IgD-negative memory B cell (primary cell): Measurements from ENCODE around the gene HIPK3. TPM values are rescaled to one million over a fixed set of nuclear protein-coding genes. Genes with fewer than 3 reads are reported as not detected.

Experiments
- H3K27ac Mint-ChIP-seq, 3 donors: one replicate each; pipeline ENCODE4 v1.8.0; 2020 to 2022; ENCODE audit warnings: mild to moderate bottlenecking in 3 of 3, mixed read lengths in 3 of 3, moderate library complexity in 1 of 3
- H3K27me3 Mint-ChIP-seq: one replicate; pipeline ENCODE4 v1.8.0; 2021; ENCODE audit warnings: mixed read lengths
- H3K36me3 Mint-ChIP-seq: one replicate; pipeline ENCODE4 v1.8.0; 2020; ENCODE audit warnings: mild to moderate bottlenecking, mixed read lengths
- H3K4me1 Mint-ChIP-seq, 3 donors: one replicate each; pipeline ENCODE4 v1.8.0; 2020 to 2022; ENCODE audit warnings: mixed read lengths in 3 of 3, mild to moderate bottlenecking in 1 of 3
- H3K4me3 Mint-ChIP-seq, 4 donors: one replicate each; pipeline ENCODE4 v1.8.0; 2020 to 2022; ENCODE audit warnings: mild to moderate bottlenecking in 4 of 4, mixed read lengths in 4 of 4, moderate library complexity in 3 of 4
- H3K9me3 Mint-ChIP-seq, 3 donors: one replicate each; pipeline ENCODE4 v1.8.0; 2020 to 2021; ENCODE audit warnings: mixed read lengths in 3 of 3, mild to moderate bottlenecking in 1 of 3
- polyA plus RNA-seq: library from polyadenylated mRNA; unstranded; fragments of 300-500 nt; fragmentation: Illumina TruSeq; gene quantifications from one replicate; pipeline ENCODE4 v1.2.3, GENCODE V29; 2021

Gene HIPK3
- polyA plus RNA-seq, 1 donor from 2014 or later, result 26.9 TPM

DNA sequence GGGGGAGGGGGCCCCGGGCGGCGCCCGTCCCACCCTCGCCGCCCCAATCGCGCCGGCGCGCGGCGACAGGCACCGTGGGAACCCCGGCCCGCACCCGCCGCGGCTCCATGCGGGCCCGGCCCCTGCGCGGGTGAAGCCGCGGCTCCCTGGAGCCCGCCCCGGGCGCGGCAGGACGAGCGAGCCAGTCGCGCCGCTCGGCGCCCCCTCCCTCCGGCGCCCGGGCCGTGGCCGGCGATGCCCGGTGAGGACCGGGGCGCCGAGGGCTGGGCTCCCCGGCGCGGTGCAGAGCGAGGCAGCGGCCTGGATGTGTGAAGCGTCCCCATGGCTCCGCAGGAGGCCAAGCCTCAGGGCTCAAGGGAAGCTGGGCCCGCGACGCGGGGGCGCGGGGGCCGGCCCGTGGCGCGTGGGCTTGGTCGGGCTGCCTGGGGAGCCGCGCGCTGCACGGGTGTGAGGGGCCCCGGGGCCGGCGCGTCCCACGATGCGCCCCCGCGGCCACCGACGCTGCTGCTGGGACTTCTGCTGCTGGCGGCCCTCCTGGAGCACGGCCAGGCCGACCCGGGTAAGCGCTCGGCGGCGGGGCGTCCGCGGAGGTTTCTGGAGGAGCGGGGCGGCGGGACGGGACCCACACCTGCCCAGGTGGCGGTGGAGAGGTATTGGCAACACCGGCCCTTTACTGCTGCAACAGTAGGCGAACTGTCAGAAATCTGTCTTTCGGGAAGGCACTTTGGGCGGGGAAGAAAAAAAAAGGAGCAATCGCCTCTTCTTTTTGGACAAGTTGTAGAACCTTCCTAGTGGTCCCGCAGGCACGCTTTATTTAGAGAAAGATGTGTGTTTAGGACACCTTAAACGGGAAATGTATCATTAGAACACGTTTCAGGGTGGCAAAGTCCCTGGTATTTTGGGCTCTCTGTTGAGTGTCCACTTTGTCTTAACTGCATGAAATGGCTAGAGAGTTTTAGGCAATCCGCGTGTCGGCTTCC is 119.4 kb downstream of the HIPK3 start:
- Mint-ChIP-seq H3K4me3 (peak overlapping the region; percentile 30 to 72 (median 54)), H3K27me3 (peaks cover 34% of the 10 kb centered on the region), H3K9me3 (no peaks in the 10 kb centered on the region), H3K27ac (no peak overlapping the region), H3K4me1 (peaks cover 0 to 9% (median 6%) of the 10 kb centered on the region in 3 donors), H3K36me3 (peaks cover 4% of the 10 kb centered on the region)

DNA sequence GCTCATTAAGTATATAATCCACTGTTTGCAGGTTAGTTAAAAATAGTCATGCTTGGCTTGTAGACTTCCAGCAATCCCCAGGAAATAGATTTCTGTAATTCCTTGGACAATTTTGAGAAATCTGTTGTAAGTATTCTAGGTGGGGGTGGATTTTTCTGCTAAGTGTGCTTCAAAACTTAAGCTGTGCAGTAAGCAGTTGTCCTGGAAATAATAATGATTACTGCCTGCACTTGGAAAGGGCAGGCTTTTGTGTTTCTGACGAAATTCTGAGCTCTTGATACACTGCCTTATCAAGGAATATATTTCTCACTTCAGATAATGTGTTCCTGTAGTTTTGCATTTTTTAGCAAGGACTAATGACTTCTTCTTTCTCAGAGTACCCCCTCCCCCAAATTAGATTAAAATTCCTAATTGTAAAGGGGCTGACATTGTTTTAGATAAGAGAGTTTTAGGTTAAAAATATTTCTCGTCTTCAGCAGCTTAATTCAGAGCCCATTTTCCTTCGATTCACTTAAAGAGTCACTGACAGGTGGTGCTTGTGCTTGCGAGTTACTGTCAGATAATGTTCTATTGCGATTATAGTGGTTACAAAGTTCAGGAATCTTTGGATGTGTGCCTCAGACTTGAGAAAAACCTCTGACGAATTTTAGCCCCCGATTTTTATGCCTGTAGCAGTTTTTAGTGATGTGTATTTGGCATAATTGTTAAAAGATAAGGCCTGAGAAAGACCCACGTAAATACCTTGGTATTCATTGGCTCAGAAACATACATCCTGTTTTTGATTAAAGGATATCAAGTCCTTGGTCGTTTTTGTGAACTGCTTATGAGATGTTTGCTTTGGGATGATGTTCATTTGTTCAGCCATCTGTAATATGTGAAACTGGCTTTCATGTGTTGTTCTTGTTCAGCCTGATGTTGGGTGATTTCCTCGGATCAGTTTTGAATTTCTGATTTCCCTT is 120.5 kb downstream of the HIPK3 start:
- H3K27me3 Mint-ChIP-seq, result peaks cover 34% of the 10 kb centered on the region
- H3K27ac Mint-ChIP-seq, result no peak overlapping the region
- H3K9me3 Mint-ChIP-seq, result no peaks in the 10 kb centered on the region
- H3K4me1 Mint-ChIP-seq, result peaks cover 0 to 9% (median 6%) of the 10 kb centered on the region in 3 donors
- H3K4me3 Mint-ChIP-seq, result peak overlapping the region in 3 of 4 donors; percentile 30 to 56 (median 52)
- peaks cover 4% of the 10 kb centered on the region for H3K36me3 Mint-ChIP-seq

DNA sequence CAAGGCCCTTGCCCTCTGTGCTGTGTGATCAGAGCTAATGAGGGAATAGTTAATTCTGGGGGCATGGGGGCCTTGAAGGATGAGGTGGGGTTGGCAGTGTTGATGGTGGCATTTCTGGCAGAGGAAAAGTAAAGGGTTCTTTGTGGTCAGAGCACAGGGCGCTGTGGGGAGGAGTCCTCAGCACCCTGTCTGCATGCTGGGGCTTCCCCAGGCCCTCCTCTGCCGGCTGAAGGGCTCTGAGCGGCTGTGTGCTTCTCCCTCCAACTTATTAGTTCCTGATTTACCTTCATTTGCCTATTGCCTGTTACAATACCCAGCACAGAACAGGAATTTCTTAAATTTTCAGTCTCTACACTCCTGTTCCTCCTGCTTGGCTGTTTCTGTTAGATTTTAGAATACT is 122.8 kb downstream of the HIPK3 start:
- Mint-ChIP-seq H3K9me3 (no peaks in the 10 kb centered on the region), H3K27ac (no peak overlapping the region), H3K4me3 (peak overlapping the region in 1 of 4 donors; percentile 33), H3K27me3 (peaks cover 25% of the 10 kb centered on the region), H3K36me3 (peaks cover 2% of the 10 kb centered on the region), H3K4me1 (peaks cover 0 to 12% (median 9%) of the 10 kb centered on the region in 3 donors)

- Mint-ChIP-seq H3K27me3 (peaks cover 12% of the 10 kb centered on the region), H3K36me3 (no peaks in the 10 kb centered on the region), H3K4me3 (peak overlapping the region in 1 of 4 donors; percentile 15), H3K4me1 (peaks cover 8 to 16% (median 16%) of the 10 kb centered on the region in 3 donors), H3K27ac (no peak overlapping the region), H3K9me3 (peaks cover 0 to 4% (median 2%) of the 10 kb centered on the region in 3 donors)
Observed at GRCh38 chr11:33383075-33383919, 126.1 kb downstream of the HIPK3 start.

DNA sequence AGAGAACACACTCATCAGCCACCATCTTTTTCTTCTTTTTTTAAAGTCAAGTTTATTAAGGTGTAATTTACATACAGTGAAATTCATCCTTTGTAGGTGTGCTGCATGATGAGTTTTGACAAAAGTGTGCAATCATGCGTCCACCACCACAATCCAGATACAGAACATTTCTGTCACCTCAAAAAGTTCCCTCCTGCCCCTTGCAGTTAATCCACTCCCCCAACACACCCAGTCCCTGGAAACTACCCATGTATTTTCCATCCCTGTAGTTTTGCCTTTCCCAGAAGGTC is 126.7 kb downstream of the HIPK3 start:
- peaks cover 6% of the 10 kb centered on the region for H3K27me3 Mint-ChIP-seq
- H3K9me3 Mint-ChIP-seq, result peaks cover 0 to 4% (median 2%) of the 10 kb centered on the region in 3 donors
- H3K4me3 Mint-ChIP-seq, result peak overlapping the region in 1 of 4 donors; percentile 15
- no peak overlapping the region for H3K27ac Mint-ChIP-seq
- H3K4me1 Mint-ChIP-seq, result peaks cover 13 to 20% (median 20%) of the 10 kb centered on the region in 3 donors
- no peaks in the 10 kb centered on the region for H3K36me3 Mint-ChIP-seq

DNA sequence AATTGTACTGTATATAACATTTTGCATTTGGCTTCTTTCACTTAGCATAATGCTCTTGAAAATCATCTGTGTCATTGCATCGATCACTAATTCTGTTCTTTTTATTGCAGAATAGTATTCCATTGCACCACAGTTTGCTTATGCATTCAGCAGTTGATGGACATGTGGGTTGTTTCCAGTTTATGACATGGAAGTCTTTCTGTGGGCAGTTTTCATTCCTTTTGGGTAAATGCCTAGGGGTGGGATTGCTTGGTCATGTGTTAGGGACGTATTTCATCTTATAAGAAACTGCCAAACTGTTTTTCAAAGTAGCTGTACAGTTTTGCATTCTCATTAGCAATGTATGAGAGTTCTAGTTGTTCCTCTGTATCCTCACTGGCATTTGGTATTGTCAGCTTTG is 127.0 kb downstream of the HIPK3 start:
- H3K27me3 Mint-ChIP-seq, result peaks cover 6% of the 10 kb centered on the region
- no peak overlapping the region for H3K27ac Mint-ChIP-seq
- peaks cover 16 to 24% (median 23%) of the 10 kb centered on the region in 3 donors for H3K4me1 Mint-ChIP-seq
- peaks cover 0 to 4% (median 2%) of the 10 kb centered on the region in 3 donors for H3K9me3 Mint-ChIP-seq
- no peaks in the 10 kb centered on the region for H3K36me3 Mint-ChIP-seq
- no peak overlapping the region for H3K4me3 Mint-ChIP-seq

DNA sequence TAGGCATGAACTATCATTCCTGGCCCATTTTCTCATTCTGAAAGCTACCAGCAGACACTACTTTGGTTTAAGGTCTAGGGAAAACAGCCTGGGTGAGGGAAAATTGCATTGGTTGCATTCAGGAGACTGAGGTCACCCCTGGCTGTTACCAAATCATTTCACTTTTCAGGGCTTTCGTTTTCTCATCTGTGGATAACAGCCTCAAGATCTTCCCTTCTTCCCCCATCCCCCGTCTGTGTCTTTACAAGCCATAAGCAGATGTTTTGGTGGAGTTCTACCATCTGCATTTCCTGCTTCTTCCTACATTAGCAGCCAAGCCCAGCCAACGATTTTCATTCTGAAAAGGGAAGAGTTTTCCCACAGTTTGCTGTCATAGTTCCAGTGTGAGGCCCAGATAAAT is 130.4 kb downstream of the HIPK3 start:
- H3K4me3 Mint-ChIP-seq, result peak overlapping the region in 2 of 4 donors; percentile 23 to 56
- H3K36me3 Mint-ChIP-seq, result no peaks in the 10 kb centered on the region
- H3K4me1 Mint-ChIP-seq, result peaks cover 21 to 23% (median 21%) of the 10 kb centered on the region in 3 donors
- H3K27me3 Mint-ChIP-seq, result no peaks in the 10 kb centered on the region
- peaks cover 0 to 4% (median 2%) of the 10 kb centered on the region in 3 donors for H3K9me3 Mint-ChIP-seq
- no peak overlapping the region for H3K27ac Mint-ChIP-seq

DNA sequence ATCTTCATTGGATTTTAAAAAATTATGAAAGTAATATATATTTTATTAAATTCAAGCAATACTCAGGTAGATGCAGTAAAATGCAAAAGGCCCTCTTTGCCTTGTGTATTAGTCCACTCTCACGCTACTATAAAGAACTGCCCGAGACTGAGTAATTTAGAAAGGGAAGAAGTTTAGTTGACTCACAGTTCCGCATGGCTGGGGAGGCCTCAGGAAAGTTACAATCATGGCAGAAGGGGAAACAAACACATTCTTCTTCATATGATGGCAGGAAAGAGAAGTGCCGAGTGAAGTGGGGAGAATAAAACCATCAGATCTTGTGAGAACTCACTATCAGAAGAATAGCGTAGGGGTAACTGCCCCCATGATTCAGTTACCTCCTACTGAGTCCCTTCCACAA is 130.8 kb downstream of the HIPK3 start:
- H3K27me3 Mint-ChIP-seq, result no peaks in the 10 kb centered on the region
- peaks cover 21 to 23% (median 21%) of the 10 kb centered on the region in 3 donors for H3K4me1 Mint-ChIP-seq
- H3K27ac Mint-ChIP-seq, result no peak overlapping the region
- H3K36me3 Mint-ChIP-seq, result no peaks in the 10 kb centered on the region
- peaks cover 0 to 4% (median 2%) of the 10 kb centered on the region in 3 donors for H3K9me3 Mint-ChIP-seq
- H3K4me3 Mint-ChIP-seq, result peak overlapping the region in 1 of 4 donors; percentile 75

- H3K27ac Mint-ChIP-seq, result no peak overlapping the region
- peak overlapping the region in 3 of 4 donors; percentile 16 to 82 (median 79) for H3K4me3 Mint-ChIP-seq
- peaks cover 20 to 23% (median 21%) of the 10 kb centered on the region in 3 donors for H3K4me1 Mint-ChIP-seq
- no peaks in the 10 kb centered on the region for H3K27me3 Mint-ChIP-seq
- peaks cover 0 to 4% (median 2%) of the 10 kb centered on the region in 3 donors for H3K9me3 Mint-ChIP-seq
- no peaks in the 10 kb centered on the region for H3K36me3 Mint-ChIP-seq
Observed at GRCh38 chr11:33388793-33389525, 131.8 kb downstream of the HIPK3 start.

DNA sequence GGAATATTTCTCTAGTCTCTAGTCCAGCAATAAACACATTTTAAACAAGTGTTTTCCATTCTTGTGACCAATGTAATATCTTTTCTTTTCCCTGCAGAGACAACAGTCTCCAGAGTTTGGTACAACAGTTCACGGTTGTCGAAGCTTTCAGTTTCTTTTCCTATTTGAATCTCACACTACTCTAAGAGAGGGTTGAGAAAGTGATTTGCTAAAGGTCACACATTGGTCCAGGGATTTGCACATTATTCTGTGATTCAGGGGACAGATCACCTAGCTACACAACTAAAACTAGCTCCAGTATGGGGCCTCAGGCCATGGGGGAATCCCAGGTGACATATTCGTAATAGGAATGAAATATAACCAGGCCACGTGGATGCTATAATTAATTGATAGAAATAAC is 132.5 kb downstream of the HIPK3 start:
- H3K4me3 Mint-ChIP-seq, result peak overlapping the region in 3 of 4 donors; percentile 26 to 82 (median 79)
- H3K27ac Mint-ChIP-seq, result peak overlapping the region in 1 of 3 donors; percentile 6
- H3K36me3 Mint-ChIP-seq, result no peaks in the 10 kb centered on the region
- H3K27me3 Mint-ChIP-seq, result no peaks in the 10 kb centered on the region
- peaks cover 16 to 23% (median 21%) of the 10 kb centered on the region in 3 donors for H3K4me1 Mint-ChIP-seq
- H3K9me3 Mint-ChIP-seq, result peaks cover 0 to 4% (median 2%) of the 10 kb centered on the region in 3 donors

DNA sequence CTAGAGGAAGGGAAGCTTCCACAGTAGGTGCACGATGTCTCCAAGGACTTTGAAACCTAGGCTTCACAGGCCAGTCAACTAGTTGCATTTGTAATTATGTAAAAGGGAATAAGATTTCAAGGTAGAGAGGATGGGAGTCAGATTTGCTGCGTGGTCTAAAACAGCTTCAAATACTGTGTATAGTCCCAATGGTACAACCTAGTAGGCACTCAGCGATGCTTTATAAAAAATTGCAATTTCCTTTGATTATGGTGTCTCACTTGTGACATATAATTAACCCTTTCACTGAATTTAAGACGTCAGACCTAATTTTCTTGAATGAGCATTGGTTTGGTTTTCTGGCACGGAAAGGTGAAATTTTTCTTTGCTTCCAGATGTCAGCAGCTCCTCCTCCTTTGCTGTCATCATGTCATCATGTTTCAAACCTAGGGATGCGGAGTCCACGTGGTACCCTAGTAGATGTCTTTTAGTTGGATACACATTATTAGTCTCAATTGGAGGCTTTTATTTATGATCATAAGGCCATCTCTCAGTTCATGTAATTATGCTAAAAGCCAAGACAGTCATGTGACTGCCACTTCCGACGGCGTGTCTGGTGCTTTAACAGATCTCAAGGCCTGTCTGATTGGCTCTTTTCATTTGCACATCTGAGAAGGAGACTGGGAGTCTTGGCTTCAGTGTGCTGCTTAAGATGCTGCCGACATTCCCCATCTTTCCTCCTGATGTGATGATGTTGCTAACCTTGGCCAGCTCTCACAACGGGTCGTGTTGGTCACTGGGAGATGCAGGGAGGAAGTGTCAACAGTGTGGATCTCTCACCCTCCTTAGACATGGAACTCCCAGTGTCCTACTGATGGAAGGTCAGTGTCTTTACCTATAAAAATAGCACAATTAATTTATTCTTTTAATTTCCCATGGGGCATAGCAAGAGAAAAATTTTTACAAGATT is 134.0 kb downstream of the HIPK3 start:
- H3K36me3 Mint-ChIP-seq, result no peaks in the 10 kb centered on the region
- no peaks in the 10 kb centered on the region for H3K27me3 Mint-ChIP-seq
- peak overlapping the region in 1 of 4 donors; percentile 13 for H3K4me3 Mint-ChIP-seq
- H3K9me3 Mint-ChIP-seq, result no peaks in the 10 kb centered on the region
- H3K4me1 Mint-ChIP-seq, result peaks cover 16 to 23% (median 21%) of the 10 kb centered on the region in 3 donors
- H3K27ac Mint-ChIP-seq, result peak overlapping the region in 1 of 3 donors; percentile 47

DNA sequence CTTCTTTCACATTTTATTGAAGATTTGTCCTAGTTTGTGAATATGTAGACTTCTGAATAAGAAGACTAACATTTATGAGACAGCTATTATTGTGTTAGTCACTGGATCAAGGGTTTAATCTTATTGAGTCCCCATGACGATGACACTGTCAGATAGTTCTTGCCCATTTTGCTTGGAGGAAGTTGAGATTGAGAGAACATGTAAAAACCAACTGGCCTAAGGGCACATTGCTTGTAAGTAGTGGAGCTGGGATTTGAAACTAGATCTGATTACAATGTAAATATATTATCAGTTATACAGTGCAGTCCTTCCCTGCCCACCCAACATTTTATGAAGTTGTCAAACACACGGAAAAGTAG is 134.7 kb downstream of the HIPK3 start:
- Mint-ChIP-seq H3K27ac (no peak overlapping the region), H3K36me3 (no peaks in the 10 kb centered on the region), H3K4me1 (peaks cover 16 to 23% (median 21%) of the 10 kb centered on the region in 3 donors), H3K9me3 (no peaks in the 10 kb centered on the region), H3K27me3 (no peaks in the 10 kb centered on the region), H3K4me3 (no peak overlapping the region)
